ENCODE results near the gene NEURL1B. TPM values are rescaled to one million over a fixed set of nuclear protein-coding genes. Genes with fewer than 3 reads are reported as not detected.
"Not testable (repeated sequence)": the region's sequence is repeated elsewhere in the genome, so short reads cannot be mapped to it uniquely, and the experiment has no call there.

Gene NEURL1B
- total and polyA plus RNA-seq, 4 donors = 1.5 to 10.0 (median 5.5) TPM

- Histone ChIP-seq H3K36me3 (ENCODE audit: control insufficient read depth in 4 of 4, insufficient read depth in 3 of 4, low read depth in 1 of 4, low read length in 3 of 4) (no peaks in the 10 kb centered on the region), H3K9ac (ENCODE audit: low read depth in 1 of 2, low read length in 2 of 2) (no peak overlapping the region), H3K9me3 (ENCODE audit: control insufficient read depth in 4 of 4, low read length in 3 of 4) (no peaks in the 10 kb centered on the region), H3K27ac (ENCODE audit: low read depth in 1 of 2, low read length in 2 of 2) (no peak overlapping the region), H3K4me1 (ENCODE audit: control insufficient read depth in 4 of 4, insufficient read depth in 4 of 4, low read length in 3 of 4) (no peaks in the 10 kb centered on the region), H3K4me3 (ENCODE audit: low read depth in 1 of 3, low read length in 3 of 3) (no peak overlapping the region), H3K27me3 (ENCODE audit: control insufficient read depth in 4 of 4, insufficient read depth in 4 of 4, low read length in 3 of 4) (peaks cover 0 to 3% (median 0%) of the 10 kb centered on the region in 4 donors)
- TF ChIP-seq HNF4G (IDR thresholded peaks at IDR 0.05) (no peak), ZBTB33 (IDR thresholded peaks at IDR 0.05) (no peak), RAD21 (IDR thresholded peaks at IDR 0.05) (peak; percentile 79 to 85), SP1 (IDR thresholded peaks at IDR 0.05) (no peak), CTCF (IDR thresholded peaks at IDR 0.05; ENCODE audit: low read depth, low read length, missing input control) (peak; percentile 59)
- DNase-seq (ENCODE audit: low spot score) = peak; percentile 50
- 47% methylated on average over 18 of the region's 18 CpGs for WGBS
These were observed 66.5 kb downstream of the NEURL1B start for GRCh38 chr5:172707285-172708182.

- Histone ChIP-seq H3K9me3 (ENCODE audit: control insufficient read depth in 4 of 4, low read length in 3 of 4) (no peaks in the 10 kb centered on the region), H3K27ac (ENCODE audit: low read depth in 1 of 2, low read length in 2 of 2) (no peak overlapping the region), H3K4me1 (ENCODE audit: control insufficient read depth in 4 of 4, insufficient read depth in 4 of 4, low read length in 3 of 4) (peaks cover under 1 to 1% (median 1%) of the 10 kb centered on the region in 4 donors), H3K36me3 (ENCODE audit: control insufficient read depth in 4 of 4, insufficient read depth in 3 of 4, low read depth in 1 of 4, low read length in 3 of 4) (no peaks in the 10 kb centered on the region), H3K27me3 (ENCODE audit: control insufficient read depth in 4 of 4, insufficient read depth in 4 of 4, low read length in 3 of 4) (peaks cover 0 to 3% (median 0%) of the 10 kb centered on the region in 4 donors), H3K9ac (ENCODE audit: low read depth in 1 of 2, low read length in 2 of 2) (no peak overlapping the region), H3K4me3 (ENCODE audit: low read depth in 1 of 3, low read length in 3 of 3) (no peak overlapping the region)
- WGBS = 69% methylated on average over 8 of the region's 8 CpGs
- TF ChIP-seq ATF3 (IDR thresholded peaks at IDR 0.05) = no peak
- no peak for TF ChIP-seq HNF4A (conservative IDR thresholded peaks at IDR 0.05)
- no peak for TF ChIP-seq RXRA (IDR thresholded peaks at IDR 0.05)
- DNase-seq (ENCODE audit: low spot score) = no peak
These were observed 67.1 kb downstream of the NEURL1B start for GRCh38 chr5:172708183-172708505.

GRCh38 chr5:172710676-172711075 is 69.6 kb downstream of the NEURL1B start:
- Histone ChIP-seq H3K4me3 (ENCODE audit: low read depth in 1 of 3, low read length in 3 of 3) (no peak overlapping the region), H3K27me3 (ENCODE audit: control insufficient read depth in 4 of 4, insufficient read depth in 4 of 4, low read length in 3 of 4) (peaks cover 0 to 3% (median 0%) of the 10 kb centered on the region in 4 donors), H3K36me3 (ENCODE audit: control insufficient read depth in 4 of 4, insufficient read depth in 3 of 4, low read depth in 1 of 4, low read length in 3 of 4) (no peaks in the 10 kb centered on the region), H3K9me3 (ENCODE audit: control insufficient read depth in 4 of 4, low read length in 3 of 4) (no peaks in the 10 kb centered on the region), H3K4me1 (ENCODE audit: control insufficient read depth in 4 of 4, insufficient read depth in 4 of 4, low read length in 3 of 4) (peaks cover 11 to 27% (median 19%) of the 10 kb centered on the region in 4 donors), H3K27ac (ENCODE audit: low read depth in 1 of 2, low read length in 2 of 2) (no peak overlapping the region), H3K9ac (ENCODE audit: low read depth in 1 of 2, low read length in 2 of 2) (no peak overlapping the region)
- no peak for DNase-seq (ENCODE audit: low spot score)
- no peak for TF ChIP-seq JUND (IDR thresholded peaks at IDR 0.05)
- no peak for TF ChIP-seq MAX (IDR thresholded peaks at IDR 0.05)
- TF ChIP-seq CTCF (IDR thresholded peaks at IDR 0.05; ENCODE audit: low read depth, low read length, missing input control) = no peak
- WGBS = 54% methylated on average over 4 of the region's 4 CpGs

GRCh38 chr5:172711321-172711861 is 70.3 kb downstream of the NEURL1B start:
- H3K4me1 ChIP-seq (ENCODE audit: control insufficient read depth in 4 of 4, insufficient read depth in 4 of 4, low read length in 3 of 4) = peaks cover 11 to 34% (median 20%) of the 10 kb centered on the region in 4 donors
- not testable (repeated sequence) for H3K27me3 ChIP-seq (ENCODE audit: control insufficient read depth in 4 of 4, insufficient read depth in 4 of 4, low read length in 3 of 4); H3K9me3 ChIP-seq (ENCODE audit: control insufficient read depth in 4 of 4, low read length in 3 of 4); DNase-seq (ENCODE audit: low spot score); H3K27ac ChIP-seq (ENCODE audit: low read depth in 1 of 2, low read length in 2 of 2); H3K4me3 ChIP-seq (ENCODE audit: low read depth in 1 of 3, low read length in 3 of 3); H3K36me3 ChIP-seq (ENCODE audit: control insufficient read depth in 4 of 4, insufficient read depth in 3 of 4, low read depth in 1 of 4, low read length in 3 of 4); H3K9ac ChIP-seq (ENCODE audit: low read depth in 1 of 2, low read length in 2 of 2)
- 64% methylated on average over 12 of the region's 12 CpGs for WGBS
